ENCODE measurements around the gene C9orf40. TPM values are rescaled to one million over a fixed set of nuclear protein-coding genes. Genes with fewer than 3 reads are reported as not detected.

The C9orf40 gene
- total and polyA plus RNA-seq, 4 donors: 1.3 to 21.8 (median 1.6) TPM

DNA sequence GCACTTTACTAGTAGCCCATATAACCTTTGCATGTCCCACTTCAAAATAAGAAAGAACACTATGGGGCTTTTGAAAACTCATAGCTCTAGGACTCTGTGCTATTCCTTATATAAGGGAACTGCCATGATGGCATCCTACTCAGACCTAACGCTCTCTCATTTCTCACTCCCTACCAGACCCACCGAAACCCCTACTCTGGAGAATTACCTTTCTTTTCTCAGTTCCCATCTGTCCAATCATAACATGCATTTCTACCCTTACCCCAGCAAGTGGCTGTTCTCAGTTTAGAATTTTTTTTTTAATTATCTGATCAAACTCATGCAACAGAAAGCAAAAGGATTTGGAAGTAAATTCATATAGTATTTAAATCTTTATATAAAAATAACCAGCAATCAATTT is 48.1 kb upstream of the C9orf40 start:
- WGBS: 96% methylated on average over 2 of the region's 2 CpGs
- Histone ChIP-seq H3K27me3 (ENCODE audit: control insufficient read depth in 4 of 4, insufficient read depth in 4 of 4, low read length in 3 of 4) (no peaks in the 10 kb centered on the region), H3K9me3 (ENCODE audit: control insufficient read depth in 4 of 4, low read length in 3 of 4) (no peaks in the 10 kb centered on the region), H3K4me3 (ENCODE audit: low read depth in 1 of 3, low read length in 3 of 3) (no peak overlapping the region), H3K36me3 (ENCODE audit: control insufficient read depth in 4 of 4, insufficient read depth in 3 of 4, low read depth in 1 of 4, low read length in 3 of 4) (peaks cover 0 to 8% (median 4%) of the 10 kb centered on the region in 4 donors), H3K27ac (ENCODE audit: low read depth in 1 of 2, low read length in 2 of 2) (no peak overlapping the region), H3K9ac (ENCODE audit: low read depth in 1 of 2, low read length in 2 of 2) (no peak overlapping the region), H3K4me1 (ENCODE audit: control insufficient read depth in 4 of 4, insufficient read depth in 4 of 4, low read length in 3 of 4) (peaks cover 0 to 14% (median 6%) of the 10 kb centered on the region in 4 donors)
- TF ChIP-seq TAF1 (conservative IDR thresholded peaks at IDR 0.05) (no peak), FOXA1 (IDR thresholded peaks at IDR 0.05) (no peak), SP1 (IDR thresholded peaks at IDR 0.05) (no peak), EGR1 (IDR thresholded peaks at IDR 0.05; ENCODE audit: low read depth in 2 of 2) (no peak), HNF4A (conservative IDR thresholded peaks at IDR 0.05) (no peak), RAD21 (IDR thresholded peaks at IDR 0.05) (no peak), YY1 (IDR thresholded peaks at IDR 0.05) (no peak), NR2F2 (IDR thresholded peaks at IDR 0.05) (no peak), GABPA (IDR thresholded peaks at IDR 0.05 in 1 of 2, conservative IDR thresholded peaks at IDR 0.05 in 1 of 2) (no peak), JUND (IDR thresholded peaks at IDR 0.05) (no peak), RXRA (IDR thresholded peaks at IDR 0.05) (no peak), FOXA2 (IDR thresholded peaks at IDR 0.05) (no peak), HNF4G (IDR thresholded peaks at IDR 0.05) (no peak)
- TF ChIP-seq, protein P1, sequence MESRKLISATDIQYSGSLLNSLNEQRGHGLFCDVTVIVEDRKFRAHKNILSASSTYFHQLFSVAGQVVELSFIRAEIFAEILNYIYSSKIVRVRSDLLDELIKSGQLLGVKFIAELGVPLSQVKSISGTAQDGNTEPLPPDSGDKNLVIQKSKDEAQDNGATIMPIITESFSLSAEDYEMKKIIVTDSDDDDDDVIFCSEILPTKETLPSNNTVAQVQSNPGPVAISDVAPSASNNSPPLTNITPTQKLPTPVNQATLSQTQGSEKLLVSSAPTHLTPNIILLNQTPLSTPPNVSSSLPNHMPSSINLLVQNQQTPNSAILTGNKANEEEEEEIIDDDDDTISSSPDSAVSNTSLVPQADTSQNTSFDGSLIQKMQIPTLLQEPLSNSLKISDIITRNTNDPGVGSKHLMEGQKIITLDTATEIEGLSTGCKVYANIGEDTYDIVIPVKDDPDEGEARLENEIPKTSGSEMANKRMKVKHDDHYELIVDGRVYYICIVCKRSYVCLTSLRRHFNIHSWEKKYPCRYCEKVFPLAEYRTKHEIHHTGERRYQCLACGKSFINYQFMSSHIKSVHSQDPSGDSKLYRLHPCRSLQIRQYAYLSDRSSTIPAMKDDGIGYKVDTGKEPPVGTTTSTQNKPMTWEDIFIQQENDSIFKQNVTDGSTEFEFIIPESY (IDR thresholded peaks at IDR 0.05): no peak
- TF ChIP-seq, protein P2, sequence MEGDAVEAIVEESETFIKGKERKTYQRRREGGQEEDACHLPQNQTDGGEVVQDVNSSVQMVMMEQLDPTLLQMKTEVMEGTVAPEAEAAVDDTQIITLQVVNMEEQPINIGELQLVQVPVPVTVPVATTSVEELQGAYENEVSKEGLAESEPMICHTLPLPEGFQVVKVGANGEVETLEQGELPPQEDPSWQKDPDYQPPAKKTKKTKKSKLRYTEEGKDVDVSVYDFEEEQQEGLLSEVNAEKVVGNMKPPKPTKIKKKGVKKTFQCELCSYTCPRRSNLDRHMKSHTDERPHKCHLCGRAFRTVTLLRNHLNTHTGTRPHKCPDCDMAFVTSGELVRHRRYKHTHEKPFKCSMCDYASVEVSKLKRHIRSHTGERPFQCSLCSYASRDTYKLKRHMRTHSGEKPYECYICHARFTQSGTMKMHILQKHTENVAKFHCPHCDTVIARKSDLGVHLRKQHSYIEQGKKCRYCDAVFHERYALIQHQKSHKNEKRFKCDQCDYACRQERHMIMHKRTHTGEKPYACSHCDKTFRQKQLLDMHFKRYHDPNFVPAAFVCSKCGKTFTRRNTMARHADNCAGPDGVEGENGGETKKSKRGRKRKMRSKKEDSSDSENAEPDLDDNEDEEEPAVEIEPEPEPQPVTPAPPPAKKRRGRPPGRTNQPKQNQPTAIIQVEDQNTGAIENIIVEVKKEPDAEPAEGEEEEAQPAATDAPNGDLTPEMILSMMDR (IDR thresholded peaks at IDR 0.05; ENCODE audit: low read depth, low read length, missing input control): no peak
- TF ChIP-seq, protein P3, sequence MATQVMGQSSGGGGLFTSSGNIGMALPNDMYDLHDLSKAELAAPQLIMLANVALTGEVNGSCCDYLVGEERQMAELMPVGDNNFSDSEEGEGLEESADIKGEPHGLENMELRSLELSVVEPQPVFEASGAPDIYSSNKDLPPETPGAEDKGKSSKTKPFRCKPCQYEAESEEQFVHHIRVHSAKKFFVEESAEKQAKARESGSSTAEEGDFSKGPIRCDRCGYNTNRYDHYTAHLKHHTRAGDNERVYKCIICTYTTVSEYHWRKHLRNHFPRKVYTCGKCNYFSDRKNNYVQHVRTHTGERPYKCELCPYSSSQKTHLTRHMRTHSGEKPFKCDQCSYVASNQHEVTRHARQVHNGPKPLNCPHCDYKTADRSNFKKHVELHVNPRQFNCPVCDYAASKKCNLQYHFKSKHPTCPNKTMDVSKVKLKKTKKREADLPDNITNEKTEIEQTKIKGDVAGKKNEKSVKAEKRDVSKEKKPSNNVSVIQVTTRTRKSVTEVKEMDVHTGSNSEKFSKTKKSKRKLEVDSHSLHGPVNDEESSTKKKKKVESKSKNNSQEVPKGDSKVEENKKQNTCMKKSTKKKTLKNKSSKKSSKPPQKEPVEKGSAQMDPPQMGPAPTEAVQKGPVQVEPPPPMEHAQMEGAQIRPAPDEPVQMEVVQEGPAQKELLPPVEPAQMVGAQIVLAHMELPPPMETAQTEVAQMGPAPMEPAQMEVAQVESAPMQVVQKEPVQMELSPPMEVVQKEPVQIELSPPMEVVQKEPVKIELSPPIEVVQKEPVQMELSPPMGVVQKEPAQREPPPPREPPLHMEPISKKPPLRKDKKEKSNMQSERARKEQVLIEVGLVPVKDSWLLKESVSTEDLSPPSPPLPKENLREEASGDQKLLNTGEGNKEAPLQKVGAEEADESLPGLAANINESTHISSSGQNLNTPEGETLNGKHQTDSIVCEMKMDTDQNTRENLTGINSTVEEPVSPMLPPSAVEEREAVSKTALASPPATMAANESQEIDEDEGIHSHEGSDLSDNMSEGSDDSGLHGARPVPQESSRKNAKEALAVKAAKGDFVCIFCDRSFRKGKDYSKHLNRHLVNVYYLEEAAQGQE (IDR thresholded peaks at IDR 0.05): no peak
- TF ChIP-seq, protein P4, sequence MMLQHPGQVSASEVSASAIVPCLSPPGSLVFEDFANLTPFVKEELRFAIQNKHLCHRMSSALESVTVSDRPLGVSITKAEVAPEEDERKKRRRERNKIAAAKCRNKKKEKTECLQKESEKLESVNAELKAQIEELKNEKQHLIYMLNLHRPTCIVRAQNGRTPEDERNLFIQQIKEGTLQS (IDR thresholded peaks at IDR 0.05): no peak
- TF ChIP-seq, protein P5, sequence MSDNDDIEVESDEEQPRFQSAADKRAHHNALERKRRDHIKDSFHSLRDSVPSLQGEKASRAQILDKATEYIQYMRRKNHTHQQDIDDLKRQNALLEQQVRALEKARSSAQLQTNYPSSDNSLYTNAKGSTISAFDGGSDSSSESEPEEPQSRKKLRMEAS (IDR thresholded peaks at IDR 0.05): no peak
- DNase-seq (ENCODE audit: low spot score): no peak
